KMS-11 (cell line): ENCODE results near the gene HNRNPA1.

Experiments used
- H2AFZ ChIP-seq: fragments of 200-600 bp; sonication (generic); 2 replicates; pipeline ENCODE4 v1.6.1; 2016; ENCODE audit warnings: antibody characterized with exemption, mixed run types, low read depth
- H3K27ac ChIP-seq: fragments of 200-600 bp; sonication (generic); 2 replicates; pipeline ENCODE4 v1.6.1; 2016; ENCODE audit warnings: mild to moderate bottlenecking, mixed run types
- H3K27me3 ChIP-seq: fragments of 200-600 bp; sonication (generic); 2 replicates; pipeline ENCODE4 v1.6.1; 2017; ENCODE audit warnings: mild to moderate bottlenecking, low read depth, mixed run types, moderate library complexity; ENCODE audit not compliant: insufficient read depth
- H3K36me3 ChIP-seq: fragments of 200-600 bp; sonication (generic); 2 replicates; pipeline ENCODE4 v1.6.1; 2017; ENCODE audit warnings: mild to moderate bottlenecking, mixed run types; ENCODE audit not compliant: insufficient read depth
- H3K4me1 ChIP-seq: fragments of 200-600 bp; sonication (generic); 2 replicates; pipeline ENCODE4 v1.6.1; 2016; ENCODE audit warnings: mild to moderate bottlenecking, low read depth, mixed run types; ENCODE audit not compliant: poor library complexity, severe bottlenecking
- H3K4me2 ChIP-seq: fragments of 200-600 bp; sonication (generic); 2 replicates; pipeline ENCODE4 v1.7.0; 2016; ENCODE audit warnings: mild to moderate bottlenecking, mixed run types
- H3K4me3 ChIP-seq: fragments of 200-600 bp; sonication (generic); IDR thresholded peaks from 2 replicates; pipeline ENCODE4 v1.6.1; 2017; ENCODE audit warnings: low read depth, low read length, mixed read lengths; ENCODE audit not compliant: insufficient read depth
- H3K79me2 ChIP-seq: fragments of 200-600 bp; sonication (generic); 2 replicates; pipeline ENCODE4 v1.6.1; 2016; ENCODE audit warnings: low read depth, mixed run types; ENCODE audit not compliant: insufficient read depth
- H3K9ac ChIP-seq: fragments of 200-600 bp; sonication (generic); 2 replicates; pipeline ENCODE4 v1.6.1; 2016; ENCODE audit warnings: mild to moderate bottlenecking, mixed run types
- H4K20me1 ChIP-seq: fragments of 200-600 bp; sonication (generic); 2 replicates; pipeline ENCODE4 v1.6.1; 2016; ENCODE audit warnings: mild to moderate bottlenecking, mixed run types; ENCODE audit not compliant: insufficient read depth
- TF ChIP-seq, protein P1 (sequence below): fragments of 200-600 bp; sonication (generic); conservative IDR thresholded peaks from 2 replicates; pipeline ENCODE4 v1.6.1; 2017; ENCODE audit warnings: low read depth, mild to moderate bottlenecking, antibody characterized with exemption, low read length, moderate library complexity, mixed read lengths

The HNRNPA1 gene

GRCh38 chr12:54329759-54330158 is 49.2 kb downstream of the HNRNPA1 start:
- peaks cover 10% of the 10 kb centered on the region for H3K4me1 ChIP-seq
- no peak overlapping the region for H2AFZ ChIP-seq
- no peak overlapping the region for H3K9ac ChIP-seq
- H3K36me3 ChIP-seq = no peaks in the 10 kb centered on the region
- no peaks in the 10 kb centered on the region for H4K20me1 ChIP-seq
- H3K4me3 ChIP-seq = no peak overlapping the region
- peaks cover 40% of the 10 kb centered on the region for H3K79me2 ChIP-seq
- H3K27me3 ChIP-seq = no peaks in the 10 kb centered on the region
- no peak overlapping the region for H3K4me2 ChIP-seq
- TF ChIP-seq, protein P1, sequence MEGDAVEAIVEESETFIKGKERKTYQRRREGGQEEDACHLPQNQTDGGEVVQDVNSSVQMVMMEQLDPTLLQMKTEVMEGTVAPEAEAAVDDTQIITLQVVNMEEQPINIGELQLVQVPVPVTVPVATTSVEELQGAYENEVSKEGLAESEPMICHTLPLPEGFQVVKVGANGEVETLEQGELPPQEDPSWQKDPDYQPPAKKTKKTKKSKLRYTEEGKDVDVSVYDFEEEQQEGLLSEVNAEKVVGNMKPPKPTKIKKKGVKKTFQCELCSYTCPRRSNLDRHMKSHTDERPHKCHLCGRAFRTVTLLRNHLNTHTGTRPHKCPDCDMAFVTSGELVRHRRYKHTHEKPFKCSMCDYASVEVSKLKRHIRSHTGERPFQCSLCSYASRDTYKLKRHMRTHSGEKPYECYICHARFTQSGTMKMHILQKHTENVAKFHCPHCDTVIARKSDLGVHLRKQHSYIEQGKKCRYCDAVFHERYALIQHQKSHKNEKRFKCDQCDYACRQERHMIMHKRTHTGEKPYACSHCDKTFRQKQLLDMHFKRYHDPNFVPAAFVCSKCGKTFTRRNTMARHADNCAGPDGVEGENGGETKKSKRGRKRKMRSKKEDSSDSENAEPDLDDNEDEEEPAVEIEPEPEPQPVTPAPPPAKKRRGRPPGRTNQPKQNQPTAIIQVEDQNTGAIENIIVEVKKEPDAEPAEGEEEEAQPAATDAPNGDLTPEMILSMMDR = no peak
- H3K27ac ChIP-seq = no peak overlapping the region

- TF ChIP-seq, protein P1 = no peak
- Histone ChIP-seq H3K79me2 (peaks cover 35% of the 10 kb centered on the region), H3K27ac (no peak overlapping the region), H3K4me1 (peaks cover 10% of the 10 kb centered on the region), H3K27me3 (no peaks in the 10 kb centered on the region), H3K36me3 (no peaks in the 10 kb centered on the region), H3K9ac (no peak overlapping the region), H3K4me2 (no peak overlapping the region), H4K20me1 (no peaks in the 10 kb centered on the region), H2AFZ (no peak overlapping the region), H3K4me3 (no peak overlapping the region)
These were observed 49.9 kb downstream of the HNRNPA1 start for GRCh38 chr12:54330442-54330841.

DNA sequence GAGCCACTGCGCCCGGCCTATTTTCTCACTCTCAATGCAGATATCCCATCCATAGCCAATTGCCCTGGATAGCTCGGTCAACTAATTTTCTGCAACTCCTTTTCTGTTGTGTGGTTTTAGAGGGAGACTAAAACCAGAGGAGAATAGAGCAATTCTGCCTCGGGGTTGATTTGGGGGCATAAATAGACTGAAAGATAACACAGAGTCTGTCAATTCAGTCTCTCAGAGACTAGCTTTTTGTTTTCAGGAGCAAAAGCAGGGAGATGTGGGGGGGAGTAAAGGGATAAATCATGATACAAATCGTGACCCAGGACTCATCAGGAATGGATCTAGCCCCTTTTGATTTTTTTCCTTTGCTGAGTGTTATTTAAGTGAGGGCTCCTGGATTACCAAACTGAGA is 50.9 kb downstream of the HNRNPA1 start:
- no peaks in the 10 kb centered on the region for H4K20me1 ChIP-seq

GRCh38 chr12:54333420-54334034 is 53.0 kb downstream of the HNRNPA1 start:
- Histone ChIP-seq H3K4me3 (no peak overlapping the region), H4K20me1 (0 out of 2 replicates have a peak, but pooled peaks cover 4% of the 10 kb centered on the region), H3K36me3 (no peaks in the 10 kb centered on the region), H3K4me1 (no peaks in the 10 kb centered on the region), H3K9ac (no peak overlapping the region), H2AFZ (no peak overlapping the region), H3K27ac (no peak overlapping the region), H3K79me2 (peaks cover 22% of the 10 kb centered on the region), H3K4me2 (no peak overlapping the region), H3K27me3 (no peaks in the 10 kb centered on the region)
- TF ChIP-seq, protein P1 = no peak

More for the DNA sequence above, 50.9 kb downstream of the HNRNPA1 start:
- Histone ChIP-seq H3K4me1 (peaks cover 6% of the 10 kb centered on the region), H3K27me3 (no peaks in the 10 kb centered on the region), H3K4me3 (no peak overlapping the region), H3K27ac (no peak overlapping the region), H2AFZ (no peak overlapping the region), H3K36me3 (no peaks in the 10 kb centered on the region), H3K9ac (no peak overlapping the region), H3K4me2 (no peak overlapping the region), H3K79me2 (peaks cover 26% of the 10 kb centered on the region)
- TF ChIP-seq, protein P1 = no peak
